Femur (tissue), 1 donor: Measurements from ENCODE around the gene EEF1A2.

Experiments
- DNase-seq: peaks from one replicate; pipeline ENCODE4 v3.0.0-alpha.2; 2017

Gene EEF1A2

DNA sequence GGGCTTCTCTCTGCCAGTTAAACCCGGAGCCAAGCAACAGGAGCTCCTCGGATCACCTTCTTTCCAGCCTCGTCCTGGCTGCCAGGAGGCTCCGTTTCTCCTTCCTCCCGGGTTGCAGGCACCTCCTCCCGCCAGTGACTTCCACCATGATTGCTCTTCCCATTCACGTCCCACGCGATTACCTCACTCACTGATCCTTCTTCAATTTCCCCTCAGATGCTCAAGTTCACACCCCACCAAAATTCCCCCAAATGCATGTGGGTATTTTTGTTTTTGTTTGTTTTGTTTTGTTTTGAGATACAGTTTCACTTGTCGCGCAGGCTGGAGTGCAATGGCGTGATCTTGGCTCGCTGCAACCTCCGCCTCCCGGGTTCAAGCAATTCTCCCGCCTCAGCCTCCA lies 51.6 kb downstream of the EEF1A2 start:
- no peak for DNase-seq

DNA sequence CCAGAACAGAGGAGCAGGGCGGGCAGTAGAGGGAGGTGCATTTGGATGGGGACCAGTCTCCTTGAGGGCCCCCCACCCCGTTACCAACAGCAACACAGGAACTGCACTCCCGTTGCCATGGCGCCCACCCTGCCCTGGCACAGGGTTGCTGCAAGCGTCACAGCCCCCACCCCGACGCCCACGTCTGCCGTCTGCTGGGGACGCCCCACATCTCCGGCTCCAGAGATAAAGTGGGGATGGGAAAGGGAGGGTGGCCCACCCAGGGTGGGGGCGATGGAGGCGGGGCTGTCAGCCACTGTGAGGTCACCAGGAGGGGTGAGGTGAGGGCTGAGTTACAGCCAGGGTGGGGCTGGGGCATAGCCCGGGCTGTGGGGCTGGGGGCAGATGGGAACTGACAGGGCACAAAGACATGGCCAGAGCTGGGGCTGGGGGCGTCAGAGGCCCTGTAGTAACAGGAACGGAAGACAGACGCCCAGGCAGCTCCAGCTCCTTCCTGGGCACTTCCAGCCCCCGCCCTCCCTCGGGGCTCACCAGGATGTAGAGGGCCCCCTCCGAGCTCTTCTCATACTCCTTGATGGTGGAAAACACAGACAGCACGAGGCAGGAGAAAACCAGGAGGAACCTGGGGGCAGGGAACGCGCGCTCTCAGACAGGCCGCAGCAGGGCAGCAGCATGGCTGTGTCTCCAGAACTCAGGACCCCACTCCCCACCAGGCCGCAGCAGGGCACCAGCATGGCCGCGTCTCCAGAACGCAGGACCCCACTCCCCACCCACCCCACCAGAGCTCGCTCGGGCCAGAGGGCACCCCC lies 52.5 kb downstream of the EEF1A2 start:
- DNase-seq: peak; percentile 54

DNA sequence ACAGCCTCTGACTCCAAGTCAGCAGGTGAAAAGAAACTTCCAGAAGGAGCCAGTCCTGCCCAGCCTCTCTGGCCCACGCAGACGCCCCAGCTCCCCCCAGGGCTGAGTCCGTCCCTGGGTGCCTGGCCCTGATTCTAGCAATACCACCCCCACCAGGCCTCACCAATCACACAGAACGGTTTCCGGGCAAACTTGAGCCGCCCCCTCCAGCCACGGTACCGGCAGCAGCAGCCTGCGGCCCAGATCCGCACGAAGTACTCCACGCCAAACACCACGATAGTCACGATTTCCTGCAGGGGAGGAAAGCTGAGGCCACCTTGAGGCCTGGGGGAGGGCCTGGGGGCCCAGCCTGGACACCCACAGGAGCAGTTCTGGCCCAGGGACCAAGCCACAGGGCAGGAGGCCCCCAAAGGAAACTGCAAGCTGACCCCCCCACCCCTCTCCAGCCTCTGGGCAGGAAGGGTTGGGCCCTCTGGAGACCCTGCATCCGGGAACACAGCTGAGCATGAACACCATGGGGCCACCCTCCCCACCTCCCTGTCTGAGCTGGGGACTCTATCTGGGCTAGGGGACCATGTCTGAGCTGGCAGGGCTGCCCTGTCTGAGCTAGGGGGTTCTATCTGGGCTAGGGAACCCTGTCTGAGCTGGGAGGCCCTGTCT lies 53.7 kb downstream of the EEF1A2 start:
- no peak for DNase-seq

DNA sequence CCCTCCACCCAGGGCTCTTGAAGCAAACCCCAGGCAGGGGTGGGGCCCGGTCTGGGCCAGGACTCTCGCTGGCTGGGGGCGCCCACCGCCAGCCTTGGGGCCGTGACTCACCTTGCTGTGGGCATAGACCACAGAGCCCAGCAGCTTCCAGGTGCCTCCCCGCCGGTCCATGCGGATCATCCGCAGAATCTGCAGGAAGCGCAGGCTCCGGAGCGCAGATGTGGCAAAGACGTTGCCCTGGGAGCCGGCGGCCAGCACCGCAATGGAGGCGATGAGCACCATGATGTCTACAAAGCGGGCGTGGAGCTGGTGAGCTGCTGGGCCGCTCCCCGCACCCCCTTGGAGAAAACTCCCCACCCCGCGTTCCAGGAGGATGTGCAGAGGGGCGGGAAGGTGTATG lies 54.3 kb downstream of the EEF1A2 start:
- DNase-seq: no peak

DNA sequence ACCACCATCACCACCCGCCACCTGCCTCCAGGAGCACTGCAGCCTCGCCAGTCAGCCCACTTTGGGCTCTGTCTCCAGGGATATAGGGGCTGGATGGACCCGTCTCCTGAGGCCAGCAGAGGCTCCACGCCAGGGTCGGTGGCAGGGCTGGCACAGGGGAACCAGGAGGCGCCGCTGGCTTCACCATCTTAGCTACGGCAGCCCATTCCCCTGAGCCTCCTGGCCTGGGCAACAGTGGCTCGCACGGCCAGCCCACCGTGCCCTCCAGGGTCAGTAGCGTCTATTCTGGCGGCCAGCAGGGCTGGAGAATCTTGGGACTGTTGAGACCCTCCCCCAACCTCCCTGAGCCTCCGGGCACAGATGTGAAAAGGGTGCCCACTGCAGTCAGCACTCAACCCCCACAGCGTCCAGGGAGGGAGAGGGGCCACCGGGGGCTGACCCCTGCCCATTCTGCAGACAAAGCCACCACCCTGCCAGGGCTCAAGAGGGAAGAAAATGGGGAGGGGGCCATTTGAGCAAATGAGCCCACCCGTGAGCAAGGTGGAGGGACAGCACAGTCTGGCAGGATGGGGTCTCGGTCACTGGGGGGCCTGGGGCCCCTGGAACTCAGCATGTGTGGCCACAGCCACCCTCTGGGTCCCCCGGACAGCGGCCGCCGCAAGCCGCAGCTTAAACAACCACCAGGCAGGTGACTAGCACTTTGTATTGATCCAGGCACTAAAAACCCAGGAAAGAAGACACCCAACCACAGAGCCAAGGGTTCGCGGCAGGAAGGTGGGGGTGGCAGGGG lies 55.1 kb downstream of the EEF1A2 start:
- no peak for DNase-seq

DNA sequence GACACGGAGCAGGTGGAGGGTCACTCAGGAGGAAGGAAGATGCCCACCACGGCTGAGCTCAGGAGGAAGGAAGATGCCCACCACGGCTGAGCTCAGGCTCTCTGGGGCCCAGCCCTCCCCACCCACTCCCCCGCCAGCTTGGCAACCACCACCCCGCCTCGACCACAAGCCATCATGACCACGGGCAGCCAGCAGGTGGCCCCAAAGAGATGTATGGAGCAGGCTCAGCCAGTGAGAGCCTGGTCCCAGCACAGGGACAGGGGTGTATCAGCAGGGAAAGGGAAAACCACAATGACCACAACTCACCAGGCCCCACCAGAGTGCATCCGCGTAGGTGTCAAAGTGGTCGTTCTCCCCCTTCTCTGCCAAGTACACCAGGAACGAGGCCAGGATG lies 56.8 kb downstream of the EEF1A2 start:
- DNase-seq: peak; percentile 62

DNA sequence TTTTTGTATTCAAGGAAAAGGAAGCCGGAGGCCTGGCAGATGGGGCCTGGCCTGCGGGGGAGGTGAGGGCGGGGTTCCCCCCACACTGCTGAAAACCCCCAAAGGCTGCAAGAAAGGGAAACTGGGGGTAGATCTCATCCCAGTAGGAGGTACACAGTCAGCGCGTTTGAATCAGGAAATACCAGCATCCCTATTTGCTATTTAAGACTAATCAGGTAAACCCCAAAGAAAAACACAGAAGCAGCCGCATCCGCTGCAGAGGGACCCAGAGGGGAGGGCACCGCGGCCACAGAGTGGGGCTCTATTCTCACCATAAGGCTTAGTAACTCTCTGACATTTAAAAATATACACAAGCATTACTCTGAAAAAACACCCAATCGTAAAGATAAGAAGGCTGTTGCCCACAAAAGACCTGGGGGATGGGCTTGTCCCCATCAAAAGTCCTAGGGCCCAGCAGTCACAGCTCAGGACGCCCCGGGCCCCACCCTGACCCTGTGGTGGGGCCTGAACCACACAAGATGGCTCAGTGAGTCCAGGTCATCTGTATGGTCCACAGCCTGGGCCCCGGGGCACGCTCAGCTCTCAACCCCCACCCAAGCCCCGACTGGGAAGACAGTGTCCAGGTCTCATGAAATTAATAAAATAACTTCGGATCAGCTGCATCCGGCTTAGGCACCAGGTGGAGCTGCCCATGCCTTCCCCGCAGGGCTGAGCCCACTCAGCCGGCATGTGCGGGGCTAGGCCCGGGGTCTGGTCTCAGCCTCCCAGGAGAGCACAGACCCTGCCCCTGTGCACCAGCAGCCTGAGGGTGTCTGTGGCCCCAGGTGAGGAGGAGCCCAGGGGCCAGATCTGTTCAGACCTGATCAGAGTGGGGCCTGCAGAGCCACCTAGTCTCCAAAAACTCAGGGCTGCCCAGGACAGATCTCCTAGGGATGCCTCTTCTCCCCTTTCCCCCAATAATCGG lies 57.5 kb downstream of the EEF1A2 start:
- DNase-seq: no peak

DNA sequence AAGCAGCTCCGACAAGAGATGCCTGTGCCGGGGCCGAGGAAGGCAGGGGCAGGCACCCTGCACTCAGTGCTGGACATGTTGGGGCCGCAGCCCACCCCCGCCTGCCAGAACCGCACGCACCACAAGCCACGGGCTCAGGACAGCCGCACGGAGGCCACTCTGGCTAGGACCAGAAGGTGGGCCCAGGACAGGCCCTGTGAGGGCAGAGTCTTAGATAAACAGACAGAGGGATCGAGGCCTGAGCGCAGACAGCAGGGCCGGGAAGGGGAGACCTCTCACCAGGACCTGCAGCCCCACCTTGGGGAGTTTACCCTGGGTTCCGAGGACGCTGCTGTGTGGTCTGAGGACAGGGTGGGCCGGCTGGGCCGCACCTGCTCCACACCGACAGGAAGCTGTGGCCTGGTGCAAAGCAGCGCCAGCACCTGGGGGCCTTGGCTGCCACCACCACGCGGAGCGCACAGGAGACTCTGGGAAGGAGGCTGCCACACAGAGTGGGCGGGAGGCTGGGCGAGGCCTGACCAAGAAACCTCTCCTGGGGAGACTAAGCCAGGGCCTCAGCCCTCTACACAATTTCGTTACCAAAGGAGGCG lies 58.4 kb downstream of the EEF1A2 start:
- DNase-seq: no peak

DNA sequence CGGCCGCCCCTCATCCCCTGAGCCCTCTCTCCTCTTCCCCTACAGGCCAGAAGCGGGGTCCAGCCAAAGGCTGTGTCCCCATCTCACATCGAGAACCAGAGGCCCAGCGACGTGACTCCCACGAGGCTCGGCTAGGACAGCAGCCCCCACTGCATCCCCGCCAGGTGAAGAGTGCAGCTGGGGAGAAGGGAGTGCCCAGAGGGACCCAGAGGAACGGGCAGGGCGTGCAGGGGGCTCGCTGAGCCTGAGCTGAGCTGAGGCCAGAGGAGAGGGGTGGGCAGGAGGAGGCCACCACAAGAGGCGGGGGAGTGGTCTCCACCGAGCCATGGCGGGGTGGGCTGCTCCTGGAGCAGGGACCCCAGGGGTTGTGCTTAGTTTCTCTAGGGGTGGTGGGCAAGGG lies 59.0 kb downstream of the EEF1A2 start:
- DNase-seq: no peak

DNA sequence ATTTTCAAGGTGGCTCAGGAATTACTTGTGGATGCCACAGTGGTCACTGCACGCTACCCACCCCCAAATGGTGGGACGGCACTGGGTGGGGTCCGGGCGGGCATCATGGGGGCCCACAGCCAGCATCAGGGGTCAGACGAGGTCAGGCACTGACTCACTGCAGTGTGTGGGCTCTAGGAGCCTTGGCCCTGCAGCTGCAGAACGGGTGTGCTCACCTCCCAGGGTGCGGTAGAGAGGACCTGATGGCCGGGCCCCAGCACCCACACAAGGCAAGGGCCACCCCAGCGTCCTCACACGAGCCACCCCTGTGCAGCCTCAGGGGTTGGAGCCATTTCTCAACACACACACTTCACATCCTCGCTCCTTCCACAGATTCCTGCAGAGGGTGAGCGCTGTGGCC lies 60.8 kb downstream of the EEF1A2 start:
- no peak for DNase-seq
